ENCODE measurements around the gene SLC9A5.

Gene SLC9A5

DNA sequence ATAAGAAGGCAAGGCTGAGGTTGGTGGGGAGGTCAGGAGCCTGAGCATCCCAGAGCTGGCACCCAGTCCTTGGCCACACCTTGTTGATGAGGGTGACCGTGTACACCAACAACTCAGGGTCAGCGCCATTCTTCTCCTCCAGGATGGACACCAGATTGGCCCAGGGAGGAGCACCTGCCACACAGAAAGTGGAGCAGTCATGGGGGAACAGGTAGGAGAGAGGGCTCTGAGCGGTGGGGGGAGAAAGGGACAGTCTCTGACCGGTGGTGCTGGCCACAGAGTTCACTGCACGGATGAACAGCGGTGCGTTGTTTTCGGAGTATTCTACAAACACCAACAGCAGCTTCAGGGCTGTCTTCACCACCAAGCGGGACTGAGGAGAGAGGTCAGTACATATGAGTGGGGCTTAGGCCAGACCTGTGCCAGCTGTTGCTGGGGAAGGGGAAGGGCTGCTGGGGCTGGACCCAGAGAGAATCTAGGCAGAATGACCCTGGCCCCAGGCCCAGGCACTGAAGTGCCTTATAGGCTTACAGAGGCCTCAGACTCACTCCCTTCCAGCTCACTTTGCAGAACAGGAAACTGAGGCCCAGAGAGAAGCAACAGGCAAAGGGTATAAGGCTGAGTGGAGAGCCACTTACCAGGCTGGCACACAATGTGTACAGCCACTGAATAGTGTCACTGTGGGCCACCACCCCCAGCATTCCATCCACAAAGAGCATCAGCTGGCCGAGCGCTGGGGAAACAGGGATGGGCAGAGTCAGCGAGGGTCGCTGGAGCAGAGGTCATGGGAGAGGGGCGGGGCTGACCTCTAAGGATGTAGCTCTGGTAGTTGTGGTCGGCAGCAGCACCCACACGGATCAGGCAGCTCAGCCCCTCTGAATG, 11.1 kb upstream of the SLC9A5 start:
- no peak for DNase-seq (ENCODE audit: extremely low spot score)
- CTCF ChIA-PET, result interaction anchor here (0.5 kb wide), 1 partner anchor 21 kb away, joined by 8 read pairs; no protein-coding TSS in a partner anchor
- POLR2A ChIA-PET, result interaction anchor here (1.1 to 4.9 kb wide), 3 partner anchors 10 to 277 kb away, joined by 3 to 41 read pairs (median 10); partner anchors contain the start of genes CES3, FHOD1, SLC9A5 and TMEM208
- TF ChIP-seq FOXA1 (IDR thresholded peaks at IDR 0.05), result no peak
- no peak for TF ChIP-seq L3MBTL2 (conservative IDR thresholded peaks at IDR 0.05)
- TF ChIP-seq ELF4 (IDR thresholded peaks at IDR 0.05), result no peak
- no peak for TF ChIP-seq ARNT (IDR thresholded peaks at IDR 0.05)
- TF ChIP-seq FOXK2 (IDR thresholded peaks at IDR 0.05), result no peak
- TF ChIP-seq FOXM1 (IDR thresholded peaks at IDR 0.05; ENCODE audit: borderline replicate concordance), result no peak
- TF ChIP-seq, protein P1, sequence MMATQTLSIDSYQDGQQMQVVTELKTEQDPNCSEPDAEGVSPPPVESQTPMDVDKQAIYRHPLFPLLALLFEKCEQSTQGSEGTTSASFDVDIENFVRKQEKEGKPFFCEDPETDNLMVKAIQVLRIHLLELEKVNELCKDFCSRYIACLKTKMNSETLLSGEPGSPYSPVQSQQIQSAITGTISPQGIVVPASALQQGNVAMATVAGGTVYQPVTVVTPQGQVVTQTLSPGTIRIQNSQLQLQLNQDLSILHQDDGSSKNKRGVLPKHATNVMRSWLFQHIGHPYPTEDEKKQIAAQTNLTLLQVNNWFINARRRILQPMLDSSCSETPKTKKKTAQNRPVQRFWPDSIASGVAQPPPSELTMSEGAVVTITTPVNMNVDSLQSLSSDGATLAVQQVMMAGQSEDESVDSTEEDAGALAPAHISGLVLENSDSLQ (IDR thresholded peaks at IDR 0.05), result no peak
- no peak for TF ChIP-seq CTBP1 (IDR thresholded peaks at IDR 0.05; ENCODE audit: borderline replicate concordance)
- no peak for TF ChIP-seq NFRKB (IDR thresholded peaks at IDR 0.05)
- no peak for TF ChIP-seq LEF1 (IDR thresholded peaks at IDR 0.05; ENCODE audit: borderline replicate concordance)
- TF ChIP-seq ZNF384 (IDR thresholded peaks at IDR 0.05), result no peak
- TF ChIP-seq TARDBP (IDR thresholded peaks at IDR 0.05), result no peak
- no peak for TF ChIP-seq HDGF (IDR thresholded peaks at IDR 0.05; ENCODE audit: borderline replicate concordance)
- no peak for TF ChIP-seq BHLHE40 (IDR thresholded peaks at IDR 0.05; ENCODE audit: borderline replicate concordance)
- TF ChIP-seq SUZ12 (IDR thresholded peaks at IDR 0.05), result no peak
- TF ChIP-seq SP1 (IDR thresholded peaks at IDR 0.05), result no peak

DNA sequence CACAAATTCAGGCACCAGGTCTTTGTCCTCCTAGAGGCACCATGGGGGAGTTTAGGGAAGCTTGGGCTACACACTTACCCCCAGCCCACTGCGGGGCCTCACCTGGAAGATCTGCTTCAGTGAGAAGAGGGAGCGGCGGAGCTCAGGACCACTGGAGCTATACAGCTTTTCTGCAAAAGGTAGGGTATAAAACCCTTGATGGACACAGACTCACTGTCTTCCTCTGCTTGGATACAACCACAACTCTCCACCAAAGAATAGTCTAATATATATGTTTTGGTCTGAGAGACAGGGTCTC, 10.6 kb upstream of the SLC9A5 start:
- no peak for DNase-seq (ENCODE audit: extremely low spot score)
- ChIA-PET POLR2A (interaction anchor here (2.6 to 4.9 kb wide), 2 partner anchors 10 to 11 kb away, joined by 10 to 41 read pairs; partner anchors contain the start of genes FHOD1, SLC9A5 and TMEM208), CTCF (no interaction called here)
- TF ChIP-seq ARNT (IDR thresholded peaks at IDR 0.05) (no peak), NFRKB (IDR thresholded peaks at IDR 0.05) (no peak), TARDBP (IDR thresholded peaks at IDR 0.05) (no peak)

DNA sequence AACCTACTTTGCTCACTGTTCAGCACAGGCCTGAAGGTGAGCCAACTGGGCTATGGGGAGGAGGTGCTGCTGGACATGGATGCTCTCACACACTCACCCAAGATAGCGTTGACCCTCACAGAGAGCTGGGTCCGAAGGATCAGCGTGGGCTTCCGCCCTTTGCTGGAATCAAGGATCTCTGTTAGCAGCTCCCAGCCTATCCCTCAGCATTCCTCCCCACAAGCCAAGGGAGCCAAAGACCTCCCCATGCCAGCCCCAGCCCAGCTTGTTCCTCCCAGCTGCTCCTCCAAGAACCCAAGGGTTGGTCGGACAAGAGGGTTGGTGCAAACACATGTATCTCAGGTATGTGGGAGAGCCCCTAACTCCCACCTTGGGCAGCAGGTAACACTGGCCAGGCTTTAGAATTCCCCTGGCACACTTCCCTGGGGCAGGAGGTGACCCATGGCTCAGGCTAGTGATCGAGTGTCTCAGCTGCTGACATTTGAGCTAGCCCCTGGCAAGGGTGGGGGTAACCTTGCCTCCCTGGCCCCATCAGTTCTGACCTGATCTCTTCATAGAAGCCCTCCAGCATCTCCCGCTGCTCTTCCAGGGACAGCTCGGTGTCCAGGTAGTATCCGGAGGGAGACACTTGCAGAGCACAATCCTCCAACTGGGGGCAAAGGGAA, 9.8 kb upstream of the SLC9A5 start:
- no peak for DNase-seq (ENCODE audit: extremely low spot score)
- TF ChIP-seq FOXK2 (IDR thresholded peaks at IDR 0.05) (no peak), SP1 (IDR thresholded peaks at IDR 0.05) (no peak), TARDBP (IDR thresholded peaks at IDR 0.05) (no peak), CTBP1 (IDR thresholded peaks at IDR 0.05; ENCODE audit: borderline replicate concordance) (no peak), LEF1 (IDR thresholded peaks at IDR 0.05; ENCODE audit: borderline replicate concordance) (no peak), SUZ12 (IDR thresholded peaks at IDR 0.05) (no peak), ZNF384 (IDR thresholded peaks at IDR 0.05) (no peak), ELF4 (IDR thresholded peaks at IDR 0.05) (no peak), BHLHE40 (IDR thresholded peaks at IDR 0.05; ENCODE audit: borderline replicate concordance) (no peak), L3MBTL2 (conservative IDR thresholded peaks at IDR 0.05) (no peak), NFRKB (IDR thresholded peaks at IDR 0.05) (no peak)
- TF ChIP-seq, protein P1 (IDR thresholded peaks at IDR 0.05), result no peak
- POLR2A ChIA-PET, result interaction anchor here (2.6 to 4.9 kb wide), 2 partner anchors 9 to 12 kb away, joined by 10 to 41 read pairs; partner anchors contain the start of genes FHOD1, SLC9A5 and TMEM208
- CTCF ChIA-PET, result interaction anchor here (0.5 kb wide), 1 partner anchor 54 kb away, joined by 4 read pairs; no protein-coding TSS in a partner anchor

DNA sequence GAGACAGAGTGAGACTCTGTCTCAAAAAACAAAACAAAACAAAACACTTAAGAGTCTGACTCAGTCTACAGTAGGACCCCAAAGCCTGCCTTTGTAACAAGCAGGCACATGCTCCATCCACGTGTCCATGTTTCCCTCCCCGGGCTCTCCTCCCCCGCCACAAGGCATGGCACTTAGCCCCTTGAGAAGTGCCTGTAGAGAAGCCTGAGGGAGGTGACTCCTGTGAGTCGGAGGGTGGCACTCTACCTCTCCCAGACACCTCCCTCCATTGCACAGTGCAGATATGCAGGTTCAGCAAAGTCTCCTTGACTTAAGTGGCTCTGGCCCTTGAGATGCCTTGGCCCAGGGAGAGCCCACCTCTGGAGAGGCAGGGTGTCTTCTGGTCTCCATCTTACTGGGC, 8.3 kb upstream of the SLC9A5 start:
- no peak for DNase-seq (ENCODE audit: extremely low spot score)
- ChIA-PET CTCF (no interaction called here), POLR2A (no interaction called here)
- TF ChIP-seq FOXM1 (IDR thresholded peaks at IDR 0.05; ENCODE audit: borderline replicate concordance) (no peak), FOXK2 (IDR thresholded peaks at IDR 0.05) (no peak)

DNA sequence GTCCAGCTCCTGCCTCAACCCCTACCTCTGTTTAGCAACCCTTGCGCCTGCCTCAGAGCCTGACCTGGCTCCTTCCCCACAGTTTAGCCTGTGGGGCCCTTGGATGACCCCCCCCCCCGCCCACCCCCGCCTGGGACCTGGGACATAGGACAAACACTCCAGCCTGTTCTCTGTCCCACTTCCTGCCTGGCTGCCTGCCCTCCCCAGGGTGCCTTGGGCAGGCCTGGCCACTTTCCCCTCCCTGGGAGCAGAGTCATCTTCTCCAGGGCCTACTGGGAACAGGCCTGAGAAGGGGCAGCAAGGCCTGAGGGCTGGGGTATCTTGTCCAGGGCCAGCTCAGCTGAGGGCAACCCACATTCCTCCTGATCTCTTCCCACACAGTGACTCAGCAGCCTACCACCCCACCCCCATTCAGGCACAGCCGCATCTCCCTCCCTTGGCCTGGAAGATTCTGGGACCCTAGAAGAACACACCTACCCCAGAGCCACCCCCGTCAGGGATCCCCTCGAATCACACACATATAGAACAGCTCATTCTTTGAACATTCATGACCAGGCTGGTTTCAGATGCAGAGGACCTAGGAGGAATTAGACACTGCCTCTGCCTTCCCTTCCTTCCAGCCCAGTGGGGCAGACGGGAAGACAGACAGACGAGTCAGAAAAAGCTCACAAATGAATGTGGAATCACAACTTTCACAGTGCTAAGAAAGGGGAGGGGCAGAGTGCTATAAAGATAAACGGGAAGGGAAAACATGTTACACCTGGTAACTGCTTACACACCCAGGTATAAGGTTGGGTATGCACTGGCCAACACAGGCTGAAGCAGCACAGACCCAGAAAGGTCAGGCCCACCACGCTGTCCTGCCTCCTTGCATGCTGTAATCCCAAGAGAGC, 7.5 kb upstream of the SLC9A5 start:
- CTCF ChIA-PET, result no interaction called here

More for the DNA sequence above, 7.5 kb upstream of the SLC9A5 start:
- no peak for DNase-seq (ENCODE audit: extremely low spot score)
- TF ChIP-seq FOXK2 (IDR thresholded peaks at IDR 0.05) (no peak), BHLHE40 (IDR thresholded peaks at IDR 0.05; ENCODE audit: borderline replicate concordance) (no peak), ARNT (IDR thresholded peaks at IDR 0.05) (no peak), HDGF (IDR thresholded peaks at IDR 0.05; ENCODE audit: borderline replicate concordance) (no peak), FOXA1 (IDR thresholded peaks at IDR 0.05) (no peak), ZNF384 (IDR thresholded peaks at IDR 0.05) (no peak), ELF4 (IDR thresholded peaks at IDR 0.05) (no peak), SUZ12 (IDR thresholded peaks at IDR 0.05) (no peak), NFRKB (IDR thresholded peaks at IDR 0.05) (no peak), CTBP1 (IDR thresholded peaks at IDR 0.05; ENCODE audit: borderline replicate concordance) (no peak), LEF1 (IDR thresholded peaks at IDR 0.05; ENCODE audit: borderline replicate concordance) (no peak), SP1 (IDR thresholded peaks at IDR 0.05) (no peak), FOXM1 (IDR thresholded peaks at IDR 0.05; ENCODE audit: borderline replicate concordance) (no peak), L3MBTL2 (conservative IDR thresholded peaks at IDR 0.05) (no peak)
- POLR2A ChIA-PET, result interaction anchor here (1.5 kb wide), 1 partner anchor 7 kb away, joined by 3 read pairs; no protein-coding TSS in a partner anchor

Measured in HEK293T (cell line).